Epithelial cell of proximal tubule (primary cell): ENCODE measurements around the gene VIM. TPM values are rescaled to one million over a fixed set of nuclear protein-coding genes. Genes with fewer than 3 reads are reported as not detected.

Source experiments
- DNase-seq: peaks from one replicate; pipeline ENCODE4 v3.0.0-alpha.2; 2011; ENCODE audit warnings: low read depth
- H3K4me3 ChIP-seq: 2 replicates; pipeline ENCODE4 v1.5.1; 2011; ENCODE audit warnings: low read depth, mild to moderate bottlenecking, low read length
- CTCF ChIP-seq: conservative IDR thresholded peaks from 2 replicates; pipeline ENCODE4 v1.5.1; 2012; ENCODE audit warnings: low read depth, mild to moderate bottlenecking, low read length
- total RNA-seq: library from RNA; depleted of rRNA; stranded (reverse); fragments of >200 nt; gene quantifications from 2 replicates; pipeline ENCODE4 v1.2.3, GENCODE V29; 2015

The VIM gene
- total RNA-seq, 1 donor from 2014 or later: 4,845 TPM

GRCh38 chr10:17220652-17221100 lies 7.4 kb upstream of the VIM start:
- DNase-seq: no peak

GRCh38 chr10:17222329-17222728 lies 5.7 kb upstream of the VIM start:
- no peak overlapping the region for H3K4me3 ChIP-seq
- DNase-seq: no peak
- no peak for TF ChIP-seq CTCF

More at GRCh38 chr10:17220652-17221100, 7.4 kb upstream of the VIM start:
- no peak overlapping the region for H3K4me3 ChIP-seq
- no peak for TF ChIP-seq CTCF

GRCh38 chr10:17225808-17226207 lies 2.2 kb upstream of the VIM start:
- H3K4me3 ChIP-seq: no peak overlapping the region
- TF ChIP-seq CTCF: no peak
- DNase-seq: no peak

GRCh38 chr10:17226891-17227303 lies 1.1 kb upstream of the VIM start:
- TF ChIP-seq CTCF: no peak
- no peak for DNase-seq
- H3K4me3 ChIP-seq: no peak overlapping the region

GRCh38 chr10:17227367-17228090 lies 512 bp upstream of the VIM start:
- peak; percentile 42 for TF ChIP-seq CTCF
- peak overlapping the region; percentile 87 for H3K4me3 ChIP-seq
- DNase-seq: no peak

GRCh38 chr10:17229016-17229716 lies 1.1 kb downstream of the VIM start:
- peak overlapping the region; percentile 87 for H3K4me3 ChIP-seq
- no peak for DNase-seq
- TF ChIP-seq CTCF: no peak

GRCh38 chr10:17229717-17229966 lies 1.6 kb downstream of the VIM start:
- DNase-seq: no peak
- peak overlapping the region; percentile 87 for H3K4me3 ChIP-seq
- TF ChIP-seq CTCF: no peak
